HepG2 (cell line): ENCODE results near the gene SFPQ. TPM values are rescaled to one million over a fixed set of nuclear protein-coding genes. Genes with fewer than 3 reads are reported as not detected.

Experiments used
- ATM ChIP-seq: fragments of 450-650 bp; IDR thresholded peaks from 2 replicates; pipeline ENCODE4 v1.7.1; 2017; ENCODE audit warnings: mild to moderate bottlenecking, borderline replicate concordance
- CBFB ChIP-seq: sonication (generic); formaldehyde crosslinking; IDR thresholded peaks from 2 replicates; pipeline ENCODE4 v1.4.0; 2020; ENCODE audit warnings: missing genetic modification reagents
- CHD4 ChIP-seq: fragments of 200-600 bp; sonication (generic); IDR thresholded peaks from 2 replicates; pipeline ENCODE4 v1.7.0; 2017; ENCODE audit warnings: mild to moderate bottlenecking, low read length, borderline replicate concordance
- CSRNP2 ChIP-seq: sonication (generic); formaldehyde crosslinking; conservative IDR thresholded peaks from 2 replicates; pipeline ENCODE4 v1.8.0; 2022; ENCODE audit warnings: low read depth, missing genetic modification reagents
- GTF2F1 ChIP-seq: fragments of 150-350 bp; IDR thresholded peaks from 2 replicates; pipeline ENCODE4 v1.6.1; 2014; ENCODE audit warnings: low read length
- JUND ChIP-seq: sonication (generic); formaldehyde crosslinking; IDR thresholded peaks from 2 replicates; pipeline ENCODE4 v1.8.0; 2022; ENCODE audit warnings: mild to moderate bottlenecking, missing genetic modification reagents
- NAIF1 ChIP-seq: sonication (generic); formaldehyde crosslinking; IDR thresholded peaks from 2 replicates; pipeline ENCODE4 v1.5.0; 2020; ENCODE audit warnings: mild to moderate bottlenecking, missing genetic modification reagents, borderline replicate concordance
- NRL ChIP-seq: sonication (generic); formaldehyde crosslinking; IDR thresholded peaks from 2 replicates; pipeline ENCODE4 v1.5.0; 2020; ENCODE audit warnings: missing genetic modification reagents, mild to moderate bottlenecking, moderate library complexity, borderline replicate concordance
- TBX3 ChIP-seq: fragments of 450-650 bp; IDR thresholded peaks from 2 replicates; pipeline ENCODE4 v1.6.1; 2017; ENCODE audit warnings: antibody characterized with exemption, mild to moderate bottlenecking, inconsistent platforms, borderline replicate concordance
- THRA ChIP-seq: sonication (generic); formaldehyde crosslinking; IDR thresholded peaks from 2 replicates; pipeline ENCODE4 v1.4.0; 2020; ENCODE audit warnings: missing genetic modification reagents, borderline replicate concordance
- ZBTB8A ChIP-seq: sonication (generic); formaldehyde crosslinking; IDR thresholded peaks from 2 replicates; pipeline ENCODE4 v1.4.0; 2020; ENCODE audit warnings: mild to moderate bottlenecking, low read depth, missing genetic modification reagents, borderline replicate concordance
- ZFP36 ChIP-seq: fragments of 150-350 bp; IDR thresholded peaks from 2 replicates; pipeline ENCODE4 v1.6.1; 2018; ENCODE audit warnings: borderline replicate concordance, low read length, low read depth; ENCODE audit not compliant: partially characterized antibody
- ZNF253 ChIP-seq: sonication (generic); formaldehyde crosslinking; IDR thresholded peaks from 2 replicates; pipeline ENCODE4 v1.8.0; 2022; ENCODE audit warnings: mild to moderate bottlenecking, missing genetic modification reagents, borderline replicate concordance
- ZNF557 ChIP-seq: sonication (generic); formaldehyde crosslinking; IDR thresholded peaks from 2 replicates; pipeline ENCODE4 v1.4.0; 2020; ENCODE audit warnings: missing genetic modification reagents
- ZNF704 ChIP-seq: sonication (generic); formaldehyde crosslinking; IDR thresholded peaks from 2 replicates; pipeline ENCODE4 v1.8.1; 2023; ENCODE audit warnings: mild to moderate bottlenecking, inconsistent platforms, moderate library complexity, missing genetic modification reagents, borderline replicate concordance
- ZNF737 ChIP-seq: sonication (generic); formaldehyde crosslinking; IDR thresholded peaks from 2 replicates; pipeline ENCODE4 v1.5.0; 2020; ENCODE audit warnings: missing genetic modification reagents, mild to moderate bottlenecking, borderline replicate concordance
- ZNF841 ChIP-seq: sonication (generic); formaldehyde crosslinking; IDR thresholded peaks from 2 replicates; pipeline ENCODE4 v1.8.1; 2023; ENCODE audit warnings: missing genetic modification reagents, borderline replicate concordance
- polyA plus RNA-seq, 8 experiments: library from polyadenylated mRNA; depleted of rRNA in 3 of 8; stranded (reverse) in 7 of 8; unstranded in 1 of 8; fragments of >200 nt; fragmentation: Illumina TruSeq in 4 of 8; extraction: Trizol in 4 of 8; gene quantifications; 2 replicates each; pipeline versions ENCODE4 v1.2.1 to v1.2.3, GENCODE V29; 2011 to 2016; ENCODE audit warnings: low read depth in 4 of 8, missing spikeins in 1 of 8, mixed read lengths in 1 of 8; ENCODE audit not compliant: insufficient read depth in 1 of 8
- total RNA-seq, 5 experiments: library from RNA; depleted of rRNA; stranded (reverse); fragments of >200 nt; fragmentation: Illumina TruSeq; extraction: Trizol; gene quantifications; 2 replicates each; pipeline ENCODE4 v1.2.3, GENCODE V29; 2016; ENCODE audit warnings: low read depth in 1 of 5
- TF ChIP-seq, protein P1 (sequence below): sonication (generic); formaldehyde crosslinking; IDR thresholded peaks from 2 replicates; pipeline ENCODE4 v1.4.0; 2020; ENCODE audit warnings: mild to moderate bottlenecking, missing genetic modification reagents, borderline replicate concordance

Gene SFPQ
- total and polyA plus RNA-seq, 2 of the 13 experiments (the other 11 are each of a cell fraction or from before 2014, with no cell fraction given) = 101 to 292 TPM

GRCh38 chr1:35192853-35193664 lies at the start of gene SFPQ (continued):
- no peak for TF ChIP-seq ATM
- peak; percentile 85; the same call in 1 of the 2 replicates for TF ChIP-seq ZNF253 (CRISPR knock-in tag)
- 0 out of 2 replicates have a peak, but pooled peaks have one; percentile 81 for TF ChIP-seq ZNF704 (CRISPR knock-in tag)
- no peak for TF ChIP-seq TBX3
- no peak for TF ChIP-seq ZNF841 (CRISPR knock-in tag)
- TF ChIP-seq CHD4 = no peak
- TF ChIP-seq GTF2F1 = peak; percentile 96
- TF ChIP-seq CBFB (CRISPR knock-in tag) = peak; percentile 62
- TF ChIP-seq ZNF737 (CRISPR knock-in tag) = 0 out of 2 replicates have a peak, but pooled peaks have one; percentile 60
- peak; percentile 67; the same call in 1 of the 2 replicates for TF ChIP-seq NAIF1
- no peak for TF ChIP-seq CSRNP2 (CRISPR knock-in tag)
- no peak for TF ChIP-seq ZBTB8A
- TF ChIP-seq ZNF557 (CRISPR knock-in tag) = no peak
- TF ChIP-seq, protein P1, sequence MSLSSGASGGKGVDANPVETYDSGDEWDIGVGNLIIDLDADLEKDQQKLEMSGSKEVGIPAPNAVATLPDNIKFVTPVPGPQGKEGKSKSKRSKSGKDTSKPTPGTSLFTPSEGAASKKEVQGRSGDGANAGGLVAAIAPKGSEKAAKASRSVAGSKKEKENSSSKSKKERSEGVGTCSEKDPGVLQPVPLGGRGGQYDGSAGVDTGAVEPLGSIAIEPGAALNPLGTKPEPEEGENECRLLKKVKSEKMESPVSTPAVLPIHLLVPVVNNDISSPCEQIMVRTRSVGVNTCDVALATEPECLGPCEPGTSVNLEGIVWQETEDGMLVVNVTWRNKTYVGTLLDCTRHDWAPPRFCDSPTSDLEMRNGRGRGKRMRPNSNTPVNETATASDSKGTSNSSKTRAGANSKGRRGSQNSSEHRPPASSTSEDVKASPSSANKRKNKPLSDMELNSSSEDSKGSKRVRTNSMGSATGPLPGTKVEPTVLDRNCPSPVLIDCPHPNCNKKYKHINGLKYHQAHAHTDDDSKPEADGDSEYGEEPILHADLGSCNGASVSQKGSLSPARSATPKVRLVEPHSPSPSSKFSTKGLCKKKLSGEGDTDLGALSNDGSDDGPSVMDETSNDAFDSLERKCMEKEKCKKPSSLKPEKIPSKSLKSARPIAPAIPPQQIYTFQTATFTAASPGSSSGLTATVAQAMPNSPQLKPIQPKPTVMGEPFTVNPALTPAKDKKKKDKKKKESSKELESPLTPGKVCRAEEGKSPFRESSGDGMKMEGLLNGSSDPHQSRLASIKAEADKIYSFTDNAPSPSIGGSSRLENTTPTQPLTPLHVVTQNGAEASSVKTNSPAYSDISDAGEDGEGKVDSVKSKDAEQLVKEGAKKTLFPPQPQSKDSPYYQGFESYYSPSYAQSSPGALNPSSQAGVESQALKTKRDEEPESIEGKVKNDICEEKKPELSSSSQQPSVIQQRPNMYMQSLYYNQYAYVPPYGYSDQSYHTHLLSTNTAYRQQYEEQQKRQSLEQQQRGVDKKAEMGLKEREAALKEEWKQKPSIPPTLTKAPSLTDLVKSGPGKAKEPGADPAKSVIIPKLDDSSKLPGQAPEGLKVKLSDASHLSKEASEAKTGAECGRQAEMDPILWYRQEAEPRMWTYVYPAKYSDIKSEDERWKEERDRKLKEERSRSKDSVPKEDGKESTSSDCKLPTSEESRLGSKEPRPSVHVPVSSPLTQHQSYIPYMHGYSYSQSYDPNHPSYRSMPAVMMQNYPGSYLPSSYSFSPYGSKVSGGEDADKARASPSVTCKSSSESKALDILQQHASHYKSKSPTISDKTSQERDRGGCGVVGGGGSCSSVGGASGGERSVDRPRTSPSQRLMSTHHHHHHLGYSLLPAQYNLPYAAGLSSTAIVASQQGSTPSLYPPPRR (CRISPR knock-in tag) = no peak
- TF ChIP-seq ZFP36 = no peak
- TF ChIP-seq NRL (CRISPR knock-in tag) = peak; percentile 69; the same call in 1 of the 2 replicates
- no peak for TF ChIP-seq JUND
- TF ChIP-seq THRA = peak; percentile 63
